Upper lobe of left lung (tissue), 4 donors: ENCODE results near the gene DLGAP1.

ENCODE experiments used
- POLR2AphosphoS5 ChIP-seq, 2 donors: sonication (generic); formaldehyde crosslinking; IDR thresholded peaks; one replicate each; pipeline ENCODE4 v1.5.1; 2017; ENCODE audit warnings: antibody characterized with exemption in 2 of 2
- TF ChIP-seq, protein P1 (sequence below), 6 experiments: fragments of 450-650 bp in 4 of 6; fragments of 200-600 bp in 2 of 6; sonication (generic) in 2 of 6; IDR thresholded peaks; one replicate each; pipeline ENCODE4 v1.5.1; 2016 to 2019; ENCODE audit warnings: antibody characterized with exemption in 6 of 6

DNA sequence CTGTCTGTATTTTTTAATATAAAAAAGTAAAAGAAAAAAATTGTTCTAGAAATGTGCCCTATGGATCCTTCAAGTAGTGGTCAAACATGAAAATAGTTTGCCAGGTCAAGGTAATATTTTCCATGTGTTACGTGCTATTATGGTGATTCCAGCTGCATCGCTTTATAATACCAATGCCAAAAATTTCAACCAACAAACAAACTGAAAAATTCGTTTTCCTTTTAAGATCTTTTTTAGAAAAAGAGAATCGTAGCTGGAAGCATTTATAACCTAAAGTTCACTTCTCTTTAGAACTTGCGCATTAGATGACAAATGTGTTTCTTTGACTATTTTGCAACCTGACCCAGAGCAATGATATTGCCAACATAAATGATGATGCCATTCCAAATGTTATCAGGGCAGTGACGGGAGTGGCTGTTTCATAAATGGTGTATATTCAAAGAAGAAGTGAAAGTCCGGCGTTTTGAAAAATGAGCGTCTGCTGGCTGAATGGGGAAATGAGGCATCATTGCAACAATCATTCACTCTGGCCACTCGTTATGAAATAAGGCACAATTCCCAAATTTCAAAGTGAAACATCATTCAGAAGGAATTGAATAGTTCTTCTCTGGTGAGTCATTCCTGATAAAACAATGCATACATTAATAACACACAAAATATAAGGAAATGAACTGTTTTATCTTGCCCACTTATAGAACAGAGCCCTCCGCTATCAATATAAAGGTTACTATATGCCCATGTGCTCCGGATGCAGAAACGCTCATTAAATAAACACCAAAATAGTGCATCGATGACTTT lies 707.7 kb downstream of the DLGAP1 start:
- peak; percentile 36 to 83 for TF ChIP-seq POLR2AphosphoS5 (IDR thresholded peaks at IDR 0.05)
- TF ChIP-seq, protein P1, sequence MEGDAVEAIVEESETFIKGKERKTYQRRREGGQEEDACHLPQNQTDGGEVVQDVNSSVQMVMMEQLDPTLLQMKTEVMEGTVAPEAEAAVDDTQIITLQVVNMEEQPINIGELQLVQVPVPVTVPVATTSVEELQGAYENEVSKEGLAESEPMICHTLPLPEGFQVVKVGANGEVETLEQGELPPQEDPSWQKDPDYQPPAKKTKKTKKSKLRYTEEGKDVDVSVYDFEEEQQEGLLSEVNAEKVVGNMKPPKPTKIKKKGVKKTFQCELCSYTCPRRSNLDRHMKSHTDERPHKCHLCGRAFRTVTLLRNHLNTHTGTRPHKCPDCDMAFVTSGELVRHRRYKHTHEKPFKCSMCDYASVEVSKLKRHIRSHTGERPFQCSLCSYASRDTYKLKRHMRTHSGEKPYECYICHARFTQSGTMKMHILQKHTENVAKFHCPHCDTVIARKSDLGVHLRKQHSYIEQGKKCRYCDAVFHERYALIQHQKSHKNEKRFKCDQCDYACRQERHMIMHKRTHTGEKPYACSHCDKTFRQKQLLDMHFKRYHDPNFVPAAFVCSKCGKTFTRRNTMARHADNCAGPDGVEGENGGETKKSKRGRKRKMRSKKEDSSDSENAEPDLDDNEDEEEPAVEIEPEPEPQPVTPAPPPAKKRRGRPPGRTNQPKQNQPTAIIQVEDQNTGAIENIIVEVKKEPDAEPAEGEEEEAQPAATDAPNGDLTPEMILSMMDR (IDR thresholded peaks at IDR 0.05), result no peak
